Right lobe of liver (tissue), 6 donors: ENCODE measurements around the gene LRRC8D. TPM values are rescaled to one million over a fixed set of nuclear protein-coding genes. Genes with fewer than 3 reads are reported as not detected.
A peak's percentile ranks its signal among the peaks of the same experiment; 100 is the strongest.

Experiments
- ATAC-seq, 4 donors: fragments of 200-7000 bp; cut with Tn5 transposase; one replicate each; pipeline ENCODE4 v1.9.1; 2020; ENCODE audit warnings: mild to moderate bottlenecking in 4 of 4, moderate library complexity in 4 of 4
- DNase-seq, 3 donors: peaks; one replicate each; pipeline ENCODE4 v3.0.0-alpha.2; 2020
- H3K27ac ChIP-seq, 3 donors: fragments of 200-600 bp; one replicate each; pipeline ENCODE4 v1.8.0; 2022
- H3K27me3 ChIP-seq, 2 donors: fragments of 200-600 bp; one replicate each; pipeline ENCODE4 v1.8.0; 2022
- H3K36me3 ChIP-seq, 4 donors: fragments of 200-600 bp; sonication (generic) in 1 of 4; one replicate each; pipeline versions ENCODE4 v1.5.1 to v1.8.0; 2017 to 2022; ENCODE audit warnings: control low read depth in 1 of 4
- H3K4me1 ChIP-seq, 4 donors: fragments of 200-600 bp; sonication (generic) in 1 of 4; one replicate each; pipeline versions ENCODE4 v1.5.1 to v1.8.0; 2017 to 2022; ENCODE audit warnings: control low read depth in 1 of 4
- H3K4me3 ChIP-seq, 3 donors: fragments of 200-600 bp; one replicate each; pipeline ENCODE4 v1.8.0; 2022
- H3K9me3 ChIP-seq, 4 donors: fragments of 200-600 bp; sonication (generic) in 1 of 4; one replicate each; pipeline versions ENCODE4 v1.5.1 to v1.8.0; 2017 to 2022; ENCODE audit warnings: control low read depth in 1 of 4
- CTCF ChIP-seq, 4 donors: fragments of 200-600 bp in 3 of 4; fragments of 450-650 bp in 1 of 4; IDR thresholded peaks; one replicate each; pipeline versions ENCODE4 v1.5.1 to v1.8.0; 2016 to 2022; ENCODE audit warnings: antibody characterized with exemption in 4 of 4, mild to moderate bottlenecking in 2 of 4
- POLR2A ChIP-seq: fragments of 450-650 bp; IDR thresholded peaks from one replicate; pipeline ENCODE4 v1.6.1; 2017; ENCODE audit warnings: antibody characterized with exemption, mild to moderate bottlenecking
- WGBS: methylation state at CpG from one replicate; pipeline ENCODE4 v1.1.6; 2018; ENCODE audit warnings: low coverage, low lambda C conversion rate; ENCODE audit not compliant: insufficient coverage; ENCODE audit errors: missing lambda C conversion rate; 5-methylcytosine and 5-hydroxymethylcytosine counted together
- intact Hi-C, 2 donors: fragments of 100-400 bp; cut with DNase I; formaldehyde crosslinking; loops; one replicate each; pipeline versions ENCODE4 v1.11.2 to v1.14.1; 2022
- total RNA-seq, 6 experiments: library from RNA; depleted of rRNA in 2 of 6; stranded (reverse); fragments of >200 nt in 2 of 6; fragmentation: NEBNext Ultra II Directional in 3 of 6; extraction: Animal tissue kit (Norgen Biotek cat#: 25700) in 3 of 6; gene quantifications; one replicate each; pipeline versions ENCODE4 v1.1.0 to v1.2.4, GENCODE V29; 2016 to 2023
- donor health status: DM: no; HTN: yes; CAD: no.
- donor health status: DM: no; HTN: no; CAD: no.
- donor health status: DM: no; HTN: no; CAD: no.
- donor health status: DM: no; HTN: yes; CAD: no.
- donor health status: DM: no; HTN: yes; CAD: no.

Gene LRRC8D
- total RNA-seq, 6 experiments from 2014 or later = 11.5 to 22.1 (median 19.3) TPM

DNA sequence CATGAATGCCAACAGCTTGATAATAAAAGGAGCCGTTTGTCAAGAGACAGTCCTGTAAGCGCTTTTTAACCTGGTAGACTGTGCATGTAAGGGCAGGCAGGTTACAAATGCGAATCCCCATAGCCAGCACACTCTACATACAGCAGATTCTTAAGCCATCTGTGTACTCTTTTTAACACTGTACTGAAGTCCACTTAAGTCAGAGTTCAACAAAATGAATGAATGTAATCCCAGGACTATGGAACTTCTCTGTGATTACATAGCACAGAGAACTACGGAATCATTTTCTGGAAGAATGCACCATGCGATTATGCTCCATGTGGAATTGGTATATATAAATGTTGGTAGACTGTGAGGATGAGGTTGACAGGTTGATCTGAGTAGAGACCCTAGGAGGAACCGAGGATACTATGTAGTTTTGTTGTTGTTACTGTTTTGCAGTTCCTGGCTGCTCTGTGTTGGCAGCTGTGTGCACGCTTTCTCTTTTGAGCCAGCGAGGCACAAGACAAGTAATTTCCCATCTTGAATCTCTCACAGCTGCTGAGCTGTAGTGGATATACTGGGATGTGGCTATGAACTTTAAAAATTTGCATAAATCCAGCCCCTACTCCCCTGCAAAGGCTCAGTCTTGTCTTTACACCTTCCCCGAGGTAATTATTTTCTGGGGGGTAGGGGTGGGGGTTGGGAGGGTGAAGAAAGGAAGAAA lies 21.9 kb downstream of the LRRC8D start:
- intact Hi-C loops = no loop called here

GRCh38 chr1:89843273-89844130 lies 22.7 kb downstream of the LRRC8D start:
- Histone ChIP-seq H3K9me3 (no peaks in the 10 kb centered on the region), H3K27ac (peak overlapping the region; percentile 80 to 92 (median 86)), H3K4me3 (peak overlapping the region; percentile 72 to 79 (median 79)), H3K27me3 (no peaks in the 10 kb centered on the region), H3K36me3 (no peaks in the 10 kb centered on the region), H3K4me1 (peaks cover 0 to 28% (median 10%) of the 10 kb centered on the region in 4 donors)
- peak; percentile 92 to 97 (median 94) for ATAC-seq
- TF ChIP-seq CTCF (IDR thresholded peaks at IDR 0.05) = peak; percentile 70 to 79 (median 78)
- TF ChIP-seq POLR2A = peak; percentile 45
- intact Hi-C loops = no loop called here
- DNase-seq = peak; percentile 79 to 85 (median 84)
- WGBS = 4% methylated on average over 9 of the region's 63 CpGs

More for the DNA sequence above, 21.9 kb downstream of the LRRC8D start:
- Histone ChIP-seq H3K4me1 (peaks cover 0 to 28% (median 10%) of the 10 kb centered on the region in 4 donors), H3K9me3 (no peaks in the 10 kb centered on the region), H3K27ac (peak overlapping the region; percentile 80 to 92 (median 86)), H3K4me3 (peak overlapping the region; percentile 72 to 79 (median 79)), H3K36me3 (no peaks in the 10 kb centered on the region), H3K27me3 (no peaks in the 10 kb centered on the region)
- ATAC-seq (peak; percentile 31 to 41 (median 36)), DNase-seq (no peak)
- no peak for TF ChIP-seq CTCF (IDR thresholded peaks at IDR 0.05)
- no peak for TF ChIP-seq POLR2A
- 18% methylated on average over 9 of the region's 9 CpGs for WGBS

- intact Hi-C loops = no loop called here
Measured at GRCh38 chr1:89844241-89844807, 23.5 kb downstream of the LRRC8D start.

GRCh38 chr1:89844860-89845259 lies 24.0 kb downstream of the LRRC8D start:
- Histone ChIP-seq H3K27me3 (no peaks in the 10 kb centered on the region), H3K36me3 (no peaks in the 10 kb centered on the region), H3K4me3 (no peak overlapping the region), H3K4me1 (peaks cover 0 to 28% (median 10%) of the 10 kb centered on the region in 4 donors), H3K27ac (no peak overlapping the region), H3K9me3 (no peaks in the 10 kb centered on the region)
- no peak for TF ChIP-seq CTCF (IDR thresholded peaks at IDR 0.05)
- TF ChIP-seq POLR2A = no peak
- ATAC-seq (no peak), DNase-seq (no peak)
- WGBS = 88% methylated on average over 5 of the region's 5 CpGs
- intact Hi-C loops = no loop called here

More at GRCh38 chr1:89844241-89844807, 23.5 kb downstream of the LRRC8D start:
- no peaks in the 10 kb centered on the region for H3K27me3 ChIP-seq
- WGBS = 54% methylated on average over 7 of the region's 7 CpGs
- no peak for TF ChIP-seq POLR2A
- H3K4me1 ChIP-seq = peaks cover 0 to 28% (median 10%) of the 10 kb centered on the region in 4 donors
- no peaks in the 10 kb centered on the region for H3K9me3 ChIP-seq
- DNase-seq (no peak), ATAC-seq (no peak)
- H3K36me3 ChIP-seq = no peaks in the 10 kb centered on the region
- peak overlapping the region; percentile 72 to 79 (median 79) for H3K4me3 ChIP-seq
- peak overlapping the region in 2 of 3 donors; percentile 86 to 92 for H3K27ac ChIP-seq
